Neutrophil (primary cell): ENCODE measurements around the gene BCAN.

Experiments
- H3K27ac ChIP-seq: fragments of 200-600 bp; sonication (generic); 2 replicates; pipeline ENCODE4 v1.5.1; 2016; ENCODE audit warnings: mild to moderate bottlenecking, moderate library complexity
- H3K27me3 ChIP-seq: fragments of 200-600 bp; sonication (generic); 2 replicates; pipeline ENCODE4 v1.6.0; 2016; ENCODE audit warnings: mild to moderate bottlenecking
- H3K36me3 ChIP-seq: fragments of 200-600 bp; sonication (generic); 2 replicates; pipeline ENCODE4 v1.5.1; 2017
- H3K4me1 ChIP-seq, 2 experiments: fragments of 200-600 bp in 1 of 2; sonication (generic) in 1 of 2; 1 replicate in 1 of 2; 2 replicates in 1 of 2; pipeline versions ENCODE4 v1.5.1 to v1.6.1; 2013 to 2016; ENCODE audit warnings: low read depth in 1 of 2, low read length in 1 of 2, mild to moderate bottlenecking in 1 of 2, moderate library complexity in 1 of 2; ENCODE audit not compliant: control insufficient read depth in 1 of 2, insufficient read depth in 1 of 2
- H3K4me3 ChIP-seq, 2 experiments: fragments of 200-600 bp in 1 of 2; sonication (generic) in 1 of 2; 1 replicate in 1 of 2; 2 replicates in 1 of 2; pipeline ENCODE4 v1.5.1; 2013 to 2016; ENCODE audit warnings: low read depth in 1 of 2, low read length in 1 of 2, mild to moderate bottlenecking in 1 of 2, moderate library complexity in 1 of 2
- H3K9me3 ChIP-seq: fragments of 200-600 bp; sonication (generic); 2 replicates; pipeline ENCODE4 v1.5.1; 2016
- CTCF ChIP-seq: fragments of 200-600 bp; sonication (generic); IDR thresholded peaks from 2 replicates; pipeline ENCODE4 v1.5.1; 2016; ENCODE audit warnings: antibody characterized with exemption

The BCAN gene

GRCh38 chr1:156680056-156680455 is 38.1 kb downstream of the BCAN start:
- H3K9me3 ChIP-seq = no peaks in the 10 kb centered on the region
- H3K27me3 ChIP-seq = peaks cover 100% of the 10 kb centered on the region
- TF ChIP-seq CTCF = no peak
- no peaks in the 10 kb centered on the region for H3K36me3 ChIP-seq
- H3K27ac ChIP-seq = no peak overlapping the region
- no peaks in the 10 kb centered on the region for H3K4me1 ChIP-seq
- H3K4me3 ChIP-seq = no peak overlapping the region

GRCh38 chr1:156681196-156681960 is 39.5 kb downstream of the BCAN start:
- Histone ChIP-seq H3K27ac (no peak overlapping the region), H3K4me3 (no peak overlapping the region), H3K27me3 (peaks cover 100% of the 10 kb centered on the region), H3K9me3 (no peaks in the 10 kb centered on the region), H3K4me1 (no peaks in the 10 kb centered on the region), H3K36me3 (no peaks in the 10 kb centered on the region)
- TF ChIP-seq CTCF = no peak

GRCh38 chr1:156682166-156682890 is 40.4 kb downstream of the BCAN start:
- no peaks in the 10 kb centered on the region for H3K9me3 ChIP-seq
- peaks cover 99% of the 10 kb centered on the region for H3K27me3 ChIP-seq
- H3K36me3 ChIP-seq = no peaks in the 10 kb centered on the region
- no peaks in the 10 kb centered on the region for H3K4me1 ChIP-seq
- no peak overlapping the region for H3K4me3 ChIP-seq
- H3K27ac ChIP-seq = no peak overlapping the region
- TF ChIP-seq CTCF = no peak

GRCh38 chr1:156684227-156684782 is 42.4 kb downstream of the BCAN start:
- Histone ChIP-seq H3K9me3 (no peaks in the 10 kb centered on the region), H3K4me3 (no peak overlapping the region), H3K27me3 (peaks cover 99% of the 10 kb centered on the region), H3K36me3 (no peaks in the 10 kb centered on the region), H3K27ac (no peak overlapping the region), H3K4me1 (no peaks in the 10 kb centered on the region)
- TF ChIP-seq CTCF = no peak

GRCh38 chr1:156689035-156689952 is 47.4 kb downstream of the BCAN start:
- H3K4me3 ChIP-seq = no peak overlapping the region
- H3K27me3 ChIP-seq = peaks cover 99% of the 10 kb centered on the region
- H3K36me3 ChIP-seq = no peaks in the 10 kb centered on the region
- no peaks in the 10 kb centered on the region for H3K9me3 ChIP-seq
- peak; percentile 59 for TF ChIP-seq CTCF
- H3K27ac ChIP-seq = no peak overlapping the region
- no peaks in the 10 kb centered on the region for H3K4me1 ChIP-seq
